HAP-1 (cell line): ENCODE data around the gene HNRNPF.

Source experiments
- DNase-seq, 2 experiments: peaks; one replicate each; pipeline ENCODE4 v3.0.0-alpha.2; 2016 to 2020; ENCODE audit warnings: low spot score in 2 of 2
- H3K27me3 ChIP-seq: fragments of 250-450 bp; sonication (Bioruptor Pico); 2 replicates; pipeline ENCODE4 v1.5.1; 2020; ENCODE audit warnings: low read depth, mild to moderate bottlenecking, moderate library complexity
- H3K36me3 ChIP-seq: fragments of 250-450 bp; sonication (Bioruptor Pico); replicated peaks from 2 replicates; pipeline ENCODE4 v1.5.1; 2020; ENCODE audit warnings: mild to moderate bottlenecking
- H3K4me1 ChIP-seq: fragments of 250-450 bp; sonication (Bioruptor Pico); 2 replicates; pipeline ENCODE4 v1.5.1; 2020; ENCODE audit warnings: mild to moderate bottlenecking
- H3K4me3 ChIP-seq: fragments of 250-450 bp; sonication (Bioruptor Pico); 2 replicates; pipeline ENCODE4 v1.5.1; 2020; ENCODE audit warnings: mild to moderate bottlenecking, moderate library complexity
- H3K9me3 ChIP-seq: fragments of 250-450 bp; sonication (Bioruptor Pico); 2 replicates; pipeline ENCODE4 v1.5.1; 2020; ENCODE audit warnings: mild to moderate bottlenecking, moderate library complexity
- in situ Hi-C: fragments of 300-500 bp; cut with MboI; formaldehyde crosslinking; loops from 3 replicates; pipeline ENCODE4 v1.14.3; 2020; ENCODE audit warnings: low sequenced_read_pairs, inconsistent platforms, mixed read lengths

Gene HNRNPF

DNA sequence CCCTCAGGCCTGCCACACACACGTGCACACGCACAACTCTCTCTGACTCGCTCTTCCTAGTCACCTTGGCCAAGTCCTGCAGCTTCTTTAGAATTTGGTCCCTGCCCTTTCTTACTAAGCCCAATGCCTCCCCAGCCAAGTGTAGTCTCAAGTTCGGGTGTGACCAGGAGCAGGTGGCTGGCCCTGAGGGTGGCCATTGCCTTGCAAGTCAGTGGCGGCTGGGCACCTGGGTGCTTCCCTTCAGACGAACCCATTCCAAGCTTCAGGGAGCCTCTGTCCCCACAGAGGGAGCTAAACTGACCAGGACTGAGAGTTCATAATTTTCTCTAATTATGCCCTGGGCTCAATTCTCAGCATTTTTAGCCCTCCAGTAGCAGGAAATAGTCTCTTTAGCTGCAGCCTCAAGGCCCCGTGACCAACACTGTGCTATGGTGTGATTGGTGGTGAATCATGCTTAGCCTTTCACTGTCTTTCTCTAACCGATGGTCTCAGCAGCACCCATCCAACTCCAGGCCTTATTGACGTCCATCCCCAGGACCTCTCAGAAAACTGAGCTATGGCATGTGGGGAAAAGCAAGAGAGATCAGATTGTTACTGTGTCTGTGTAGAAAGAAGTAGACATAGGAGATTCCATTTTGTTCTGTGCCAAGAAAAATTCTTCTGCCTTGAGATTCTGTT lies 72.2 kb downstream of the HNRNPF start:
- peaks cover 31% of the 10 kb centered on the region for H3K4me1 ChIP-seq
- H3K27me3 ChIP-seq, result no peaks in the 10 kb centered on the region
- in situ Hi-C loops, result no loop called here
- no peaks in the 10 kb centered on the region for H3K36me3 ChIP-seq
- no peaks in the 10 kb centered on the region for H3K9me3 ChIP-seq
- DNase-seq, result peak in 1 of 2 experiments; percentile 39
- no peak overlapping the region for H3K4me3 ChIP-seq

DNA sequence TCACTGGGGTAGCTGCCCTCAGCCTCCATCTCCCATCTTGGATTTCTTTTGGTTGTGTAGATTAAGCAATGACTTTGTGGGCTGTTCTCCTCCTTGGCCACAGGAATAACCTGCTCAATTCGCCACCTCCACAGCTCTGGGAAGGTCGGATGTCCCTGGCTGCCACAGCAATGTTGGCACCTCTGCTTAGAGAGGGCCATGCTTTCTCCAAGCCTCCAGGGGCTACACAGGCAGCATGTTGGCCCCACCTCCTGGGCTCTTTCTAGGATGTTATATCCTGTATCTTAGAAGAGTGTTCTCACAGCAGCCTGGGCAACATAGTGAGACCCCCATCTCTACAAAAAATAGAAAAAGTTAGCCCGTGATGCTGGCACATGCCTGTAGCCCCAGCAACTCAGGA lies 72.9 kb downstream of the HNRNPF start:
- in situ Hi-C loops, result no loop called here
- H3K27me3 ChIP-seq, result no peaks in the 10 kb centered on the region
- H3K4me1 ChIP-seq, result peaks cover 31% of the 10 kb centered on the region
- no peaks in the 10 kb centered on the region for H3K36me3 ChIP-seq
- H3K4me3 ChIP-seq, result no peak overlapping the region
- no peaks in the 10 kb centered on the region for H3K9me3 ChIP-seq
- DNase-seq, result no peak
